Measurements from ENCODE around the gene ZNF341. TPM values are rescaled to one million over a fixed set of nuclear protein-coding genes. Genes with fewer than 3 reads are reported as not detected.

The ZNF341 gene
- total and polyA plus RNA-seq, 2 donors (not counting 1 experiment from before 2014, with no cell fraction given), result 9.1 to 10.9 TPM

DNA sequence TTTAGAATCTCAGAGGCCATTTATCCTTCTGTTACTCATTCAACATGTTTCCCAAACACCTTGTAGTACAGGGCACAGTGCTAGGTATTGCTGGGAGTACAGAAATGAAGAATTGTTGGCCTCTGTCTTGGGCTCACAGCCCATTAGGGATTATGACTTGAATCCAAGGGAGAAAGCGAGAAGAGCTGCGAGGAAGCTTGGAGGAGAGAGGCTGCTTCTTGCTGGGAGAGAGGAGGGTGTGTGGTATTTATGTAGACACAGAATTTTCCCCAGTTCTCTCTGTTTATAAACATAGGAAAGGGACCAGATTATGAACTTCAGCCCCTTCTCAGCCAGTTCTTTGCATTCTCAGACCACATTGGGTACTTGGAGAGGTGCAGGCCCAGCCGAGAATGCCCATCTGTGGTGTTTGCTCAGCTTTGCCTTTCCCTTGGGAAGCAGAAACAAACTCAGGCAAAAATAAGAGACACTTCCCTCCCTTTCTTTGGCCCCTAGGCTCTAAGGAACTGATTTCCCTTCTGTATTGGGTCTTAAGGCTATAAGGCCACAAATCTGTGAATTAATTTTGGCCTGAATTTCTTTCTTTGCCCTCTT lies 97.3 kb downstream of the ZNF341 start:
- Mint-ChIP-seq H3K9me3 (ENCODE audit: insufficient read depth) (no peaks in the 10 kb centered on the region), H3K4me1 (peaks cover 74% of the 10 kb centered on the region), H3K4me3 (no peak overlapping the region), H3K27ac (no peak overlapping the region), H3K27me3 (no peaks in the 10 kb centered on the region)
- Histone ChIP-seq H3K4me1 (ENCODE audit: control insufficient read depth in 2 of 2, insufficient read depth in 2 of 2, low read length in 2 of 2) (peaks cover 35 to 43% of the 10 kb centered on the region in 2 donors), H3K79me2 (ENCODE audit: control insufficient read depth, insufficient read depth, low read length) (peaks cover 100% of the 10 kb centered on the region), H3K9ac (ENCODE audit: low read length) (no peak overlapping the region), H2AFZ (ENCODE audit: insufficient read depth, low read depth, low read length, poor library complexity, severe bottlenecking) (no peak overlapping the region), H3K9me3 (ENCODE audit: control extremely low read depth in 1 of 3, control insufficient read depth in 2 of 3, insufficient read depth in 1 of 3, low read length in 2 of 3) (no peaks in the 10 kb centered on the region), H3K4me2 (replicated peaks; ENCODE audit: low read depth, low read length, poor library complexity, severe bottlenecking) (no peak overlapping the region), H3K27ac (ENCODE audit: low read length in 2 of 2) (peak overlapping the region in 1 of 2 donors; percentile 1), H3K4me3 (ENCODE audit: control extremely low read depth in 1 of 5, extremely low read depth in 1 of 5, insufficient read depth in 1 of 5, low read depth in 2 of 5, low read length in 4 of 5) (no peak overlapping the region), H3K27me3 (replicated peaks in 1 of 4; ENCODE audit: control extremely low read depth in 1 of 4, control insufficient read depth in 3 of 4, insufficient read depth in 4 of 4, low read length in 3 of 4) (no peaks in the 10 kb centered on the region), H4K20me1 (ENCODE audit: control insufficient read depth, insufficient read depth, low read length, poor library complexity, severe bottlenecking) (peaks cover 91% of the 10 kb centered on the region), H3K36me3 (replicated peaks in 1 of 2; ENCODE audit: control extremely low read depth in 1 of 2, control insufficient read depth in 1 of 2, extremely low read depth in 1 of 2, insufficient read depth in 2 of 2, low read length in 1 of 2) (peaks cover 1 to 21% of the 10 kb centered on the region in 2 experiments)
- TF ChIP-seq EZH2 (IDR thresholded peaks at IDR 0.05; ENCODE audit: borderline replicate concordance, insufficient read depth, low read depth, low read length, poor library complexity, severe bottlenecking), result no peak
- TF ChIP-seq, protein P1, sequence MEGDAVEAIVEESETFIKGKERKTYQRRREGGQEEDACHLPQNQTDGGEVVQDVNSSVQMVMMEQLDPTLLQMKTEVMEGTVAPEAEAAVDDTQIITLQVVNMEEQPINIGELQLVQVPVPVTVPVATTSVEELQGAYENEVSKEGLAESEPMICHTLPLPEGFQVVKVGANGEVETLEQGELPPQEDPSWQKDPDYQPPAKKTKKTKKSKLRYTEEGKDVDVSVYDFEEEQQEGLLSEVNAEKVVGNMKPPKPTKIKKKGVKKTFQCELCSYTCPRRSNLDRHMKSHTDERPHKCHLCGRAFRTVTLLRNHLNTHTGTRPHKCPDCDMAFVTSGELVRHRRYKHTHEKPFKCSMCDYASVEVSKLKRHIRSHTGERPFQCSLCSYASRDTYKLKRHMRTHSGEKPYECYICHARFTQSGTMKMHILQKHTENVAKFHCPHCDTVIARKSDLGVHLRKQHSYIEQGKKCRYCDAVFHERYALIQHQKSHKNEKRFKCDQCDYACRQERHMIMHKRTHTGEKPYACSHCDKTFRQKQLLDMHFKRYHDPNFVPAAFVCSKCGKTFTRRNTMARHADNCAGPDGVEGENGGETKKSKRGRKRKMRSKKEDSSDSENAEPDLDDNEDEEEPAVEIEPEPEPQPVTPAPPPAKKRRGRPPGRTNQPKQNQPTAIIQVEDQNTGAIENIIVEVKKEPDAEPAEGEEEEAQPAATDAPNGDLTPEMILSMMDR (IDR thresholded peaks at IDR 0.05), result no peak
- DNase-seq (no peak), ATAC-seq (ENCODE audit: low read depth) (no peak)
- ChIA-PET POLR2A (no interaction called here), CTCF (interaction anchor here (0.9 kb wide), 1 partner anchor 8 kb away, joined by 4 read pairs; no protein-coding TSS in a partner anchor)
- no CpG with 5 or more reads among the region's 3 CpGs for WGBS (ENCODE audit: insufficient coverage)
- intact Hi-C loops (cut with micrococcal nuclease), result no loop called here

DNA sequence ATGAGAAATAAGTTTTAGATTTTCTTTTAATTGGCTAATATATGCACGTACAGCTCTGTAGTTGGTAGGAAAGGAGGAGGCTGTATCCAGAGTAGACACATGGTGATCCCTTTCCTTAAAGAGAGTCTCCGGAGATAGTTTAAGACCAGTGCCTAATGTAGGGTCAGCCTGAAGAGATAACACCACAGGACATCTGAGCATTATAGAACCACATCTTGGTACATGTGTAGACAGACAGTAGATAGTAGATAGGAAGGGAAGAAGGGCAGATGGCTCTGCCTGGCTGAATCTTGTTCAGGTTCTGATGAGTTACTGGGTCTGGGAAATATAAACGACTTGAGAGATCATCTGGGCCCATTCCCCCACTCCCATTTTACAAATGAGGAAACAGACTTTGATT lies 97.8 kb downstream of the ZNF341 start:
- Histone ChIP-seq H3K4me3 (ENCODE audit: control extremely low read depth in 1 of 5, extremely low read depth in 1 of 5, insufficient read depth in 1 of 5, low read depth in 2 of 5, low read length in 4 of 5) (no peak overlapping the region), H4K20me1 (ENCODE audit: control insufficient read depth, insufficient read depth, low read length, poor library complexity, severe bottlenecking) (peaks cover 91% of the 10 kb centered on the region), H3K36me3 (replicated peaks in 1 of 2; ENCODE audit: control extremely low read depth in 1 of 2, control insufficient read depth in 1 of 2, extremely low read depth in 1 of 2, insufficient read depth in 2 of 2, low read length in 1 of 2) (peaks cover 1 to 23% of the 10 kb centered on the region in 2 experiments), H3K79me2 (ENCODE audit: control insufficient read depth, insufficient read depth, low read length) (peaks cover 100% of the 10 kb centered on the region), H3K9me3 (ENCODE audit: control extremely low read depth in 1 of 3, control insufficient read depth in 2 of 3, insufficient read depth in 1 of 3, low read length in 2 of 3) (no peaks in the 10 kb centered on the region), H3K27ac (ENCODE audit: low read length in 2 of 2) (peak overlapping the region in 1 of 2 donors; percentile 8), H2AFZ (ENCODE audit: insufficient read depth, low read depth, low read length, poor library complexity, severe bottlenecking) (no peak overlapping the region), H3K9ac (ENCODE audit: low read length) (no peak overlapping the region), H3K4me1 (ENCODE audit: control insufficient read depth in 2 of 2, insufficient read depth in 2 of 2, low read length in 2 of 2) (peaks cover 34 to 42% of the 10 kb centered on the region in 2 donors), H3K27me3 (replicated peaks in 1 of 4; ENCODE audit: control extremely low read depth in 1 of 4, control insufficient read depth in 3 of 4, insufficient read depth in 4 of 4, low read length in 3 of 4) (no peaks in the 10 kb centered on the region), H3K4me2 (replicated peaks; ENCODE audit: low read depth, low read length, poor library complexity, severe bottlenecking) (no peak overlapping the region)
- peaks cover 68% of the 10 kb centered on the region for H3K4me1 Mint-ChIP-seq
- CTCF ChIA-PET, result interaction anchor here (0.9 kb wide), 1 partner anchor 8 kb away, joined by 4 read pairs; no protein-coding TSS in a partner anchor
- DNase-seq, result no peak
- POLR2A ChIA-PET, result no interaction called here
- TF ChIP-seq EZH2 (IDR thresholded peaks at IDR 0.05; ENCODE audit: borderline replicate concordance, insufficient read depth, low read depth, low read length, poor library complexity, severe bottlenecking), result no peak
- TF ChIP-seq, protein P1 (IDR thresholded peaks at IDR 0.05), result no peak
- no peak overlapping the region for H3K4me3 Mint-ChIP-seq
- peak overlapping the region; percentile 5 for H3K27ac Mint-ChIP-seq
- no peaks in the 10 kb centered on the region for H3K9me3 Mint-ChIP-seq (ENCODE audit: insufficient read depth)
- intact Hi-C loops (cut with micrococcal nuclease), result no loop called here
- ATAC-seq (ENCODE audit: low read depth), result no peak
- H3K27me3 Mint-ChIP-seq, result no peaks in the 10 kb centered on the region
- WGBS (ENCODE audit: insufficient coverage), result no CpG with 5 or more reads among the region's 3 CpGs
